Retina (tissue), 1 donor: ENCODE measurements around the gene CFAP99.
A peak's percentile ranks its signal among the peaks of the same experiment; 100 is the strongest.

ENCODE experiments used
- DNase-seq: peaks from one replicate; pipeline ENCODE4 v3.0.0-alpha.2; 2016

Gene CFAP99

GRCh38 chr4:2432004-2432403 is 13.2 kb downstream of the CFAP99 start:
- no peak for DNase-seq

- no peak for DNase-seq
These were observed 14.3 kb downstream of the CFAP99 start for GRCh38 chr4:2432991-2433530.

- no peak for DNase-seq
These were observed 15.0 kb downstream of the CFAP99 start for GRCh38 chr4:2433609-2434350.

GRCh38 chr4:2434420-2434819 is 15.7 kb downstream of the CFAP99 start:
- no peak for DNase-seq

GRCh38 chr4:2436301-2436700 is 17.5 kb downstream of the CFAP99 start:
- peak; percentile 31 for DNase-seq

- no peak for DNase-seq
These were observed 18.2 kb downstream of the CFAP99 start for GRCh38 chr4:2436761-2437474.

- no peak for DNase-seq
These were observed 18.9 kb downstream of the CFAP99 start for GRCh38 chr4:2437475-2438215.

- DNase-seq, result no peak
These were observed 20.3 kb downstream of the CFAP99 start for GRCh38 chr4:2438822-2439718.

- peak; percentile 60 for DNase-seq
These were observed 22.8 kb downstream of the CFAP99 start for GRCh38 chr4:2441393-2442174.

- DNase-seq, result no peak
These were observed 23.6 kb downstream of the CFAP99 start for GRCh38 chr4:2442175-2442993.

GRCh38 chr4:2443061-2443730 is 24.4 kb downstream of the CFAP99 start:
- no peak for DNase-seq

- DNase-seq, result no peak
These were observed 25.4 kb downstream of the CFAP99 start for GRCh38 chr4:2443956-2444740.

GRCh38 chr4:2445130-2445529 is 26.4 kb downstream of the CFAP99 start:
- DNase-seq, result no peak

GRCh38 chr4:2445571-2445970 is 26.8 kb downstream of the CFAP99 start:
- DNase-seq, result no peak

GRCh38 chr4:2446656-2447564 is 28.2 kb downstream of the CFAP99 start:
- DNase-seq, result no peak

GRCh38 chr4:2448589-2448988 is 29.8 kb downstream of the CFAP99 start:
- DNase-seq, result no peak

- DNase-seq, result no peak
These were observed 30.3 kb downstream of the CFAP99 start for GRCh38 chr4:2449051-2449450.
